SK-N-SH treated with all-trans-retinoic acid at 6 μM for 48 hours (cell line): ENCODE measurements around the gene GPR34.

Source experiments
- ATAC-seq: fragments of 200-7000 bp; cut with Tn5 transposase; 3 replicates; pipeline ENCODE4 v1.9.1; 2020; ENCODE audit warnings: mild to moderate bottlenecking, moderate library complexity
- ARNTL ChIP-seq: fragments of 450-650 bp; formaldehyde crosslinking; IDR thresholded peaks from 2 replicates; pipeline ENCODE4 v1.5.0; 2020; ENCODE audit warnings: low read depth, mild to moderate bottlenecking, moderate library complexity, borderline replicate concordance
- BACH2 ChIP-seq: fragments of 250-450 bp; sonication (Bioruptor Pico); IDR thresholded peaks from 2 replicates; pipeline ENCODE4 v1.9.0; 2021; ENCODE audit warnings: mild to moderate bottlenecking, borderline replicate concordance
- CSDC2 ChIP-seq: fragments of 250-450 bp; sonication (Bioruptor Pico); IDR thresholded peaks from 2 replicates; pipeline ENCODE4 v1.5.0; 2020; ENCODE audit warnings: mild to moderate bottlenecking, moderate library complexity
- ESRRG ChIP-seq: fragments of 250-450 bp; sonication (Bioruptor Pico); IDR thresholded peaks from 2 replicates; pipeline ENCODE4 v1.6.1; 2021; ENCODE audit warnings: mild to moderate bottlenecking
- ISL1 ChIP-seq: fragments of 250-450 bp; sonication (Bioruptor Pico); IDR thresholded peaks from 2 replicates; pipeline ENCODE4 v2.1.2; 2022; ENCODE audit warnings: mild to moderate bottlenecking, moderate library complexity
- OSR1 ChIP-seq: fragments of 250-450 bp; sonication (Bioruptor Pico); IDR thresholded peaks from 2 replicates; pipeline ENCODE4 v1.8.0; 2022; ENCODE audit warnings: moderate library complexity, mild to moderate bottlenecking, inconsistent platforms
- PATZ1 ChIP-seq: fragments of 250-450 bp; sonication (Bioruptor Pico); IDR thresholded peaks from 2 replicates; pipeline ENCODE4 v1.8.0; 2020; ENCODE audit warnings: mild to moderate bottlenecking, moderate library complexity, borderline replicate concordance
- POU6F1 ChIP-seq: fragments of 250-450 bp; sonication (Bioruptor Pico); IDR thresholded peaks from 2 replicates; pipeline ENCODE4 v1.8.0; 2021; ENCODE audit warnings: low read depth, mild to moderate bottlenecking, moderate library complexity, borderline replicate concordance
- PPARA ChIP-seq: fragments of 250-450 bp; sonication (Bioruptor Pico); IDR thresholded peaks from 2 replicates; pipeline ENCODE4 v1.5.0; 2020; ENCODE audit warnings: mild to moderate bottlenecking, borderline replicate concordance
- RARB ChIP-seq: fragments of 250-450 bp; sonication (Bioruptor Pico); IDR thresholded peaks from 2 replicates; pipeline ENCODE4 v1.8.0; 2021; ENCODE audit warnings: mild to moderate bottlenecking, moderate library complexity
- SNAI2 ChIP-seq: fragments of 250-450 bp; sonication (Bioruptor Pico); IDR thresholded peaks from 2 replicates; pipeline ENCODE4 v1.5.0; 2020; ENCODE audit warnings: mild to moderate bottlenecking, moderate library complexity
- TCF4 ChIP-seq: fragments of 250-450 bp; sonication (Bioruptor Pico); IDR thresholded peaks from 2 replicates; pipeline ENCODE4 v1.8.0; 2021; ENCODE audit warnings: mild to moderate bottlenecking, moderate library complexity, borderline replicate concordance
- TOX ChIP-seq: fragments of 250-450 bp; sonication (Bioruptor Pico); IDR thresholded peaks from 2 replicates; pipeline ENCODE4 v1.8.0; 2021; ENCODE audit warnings: mild to moderate bottlenecking, moderate library complexity, borderline replicate concordance
- TSHZ2 ChIP-seq: fragments of 250-450 bp; sonication (Bioruptor Pico); IDR thresholded peaks from 2 replicates; pipeline ENCODE4 v1.5.0; 2020; ENCODE audit warnings: mild to moderate bottlenecking, moderate library complexity
- ZC3H10 ChIP-seq: fragments of 250-450 bp; sonication (Bioruptor Pico); IDR thresholded peaks from 2 replicates; pipeline ENCODE4 v1.5.1; 2021; ENCODE audit warnings: mild to moderate bottlenecking, moderate library complexity
- ZFP3 ChIP-seq: fragments of 250-450 bp; sonication (Bioruptor Pico); IDR thresholded peaks from 2 replicates; pipeline ENCODE4 v1.5.0; 2020; ENCODE audit warnings: mild to moderate bottlenecking, moderate library complexity
- ZFP30 ChIP-seq: fragments of 450-650 bp; formaldehyde crosslinking; IDR thresholded peaks from 2 replicates; pipeline ENCODE4 v1.5.0; 2022; ENCODE audit warnings: mild to moderate bottlenecking, moderate library complexity
- ZNF565 ChIP-seq: fragments of 450-650 bp; formaldehyde crosslinking; conservative IDR thresholded peaks from 2 replicates; pipeline ENCODE4 v1.5.0; 2020; ENCODE audit warnings: low read depth, mild to moderate bottlenecking, moderate library complexity
- ZNF70 ChIP-seq: fragments of 450-650 bp; formaldehyde crosslinking; IDR thresholded peaks from 2 replicates; pipeline ENCODE4 v1.5.0; 2020; ENCODE audit warnings: mild to moderate bottlenecking, moderate library complexity
- ZNF8 ChIP-seq: fragments of 450-650 bp; formaldehyde crosslinking; IDR thresholded peaks from 2 replicates; pipeline ENCODE4 v1.5.0; 2020; ENCODE audit warnings: mild to moderate bottlenecking, moderate library complexity
- TF ChIP-seq, protein P1 (sequence below): fragments of 250-450 bp; sonication (Bioruptor Pico); IDR thresholded peaks from 2 replicates; pipeline ENCODE4 v1.5.1; 2021; ENCODE audit warnings: mild to moderate bottlenecking, moderate library complexity

The GPR34 gene

GRCh38 chrX:41722816-41723618, 34.2 kb downstream of the GPR34 start:
- ATAC-seq = 0 out of 3 replicates have a peak, but pooled peaks have one; percentile 43
- TF ChIP-seq ISL1 (CRISPR knock-in tag) (peak; percentile 77), BACH2 (no peak)

DNA sequence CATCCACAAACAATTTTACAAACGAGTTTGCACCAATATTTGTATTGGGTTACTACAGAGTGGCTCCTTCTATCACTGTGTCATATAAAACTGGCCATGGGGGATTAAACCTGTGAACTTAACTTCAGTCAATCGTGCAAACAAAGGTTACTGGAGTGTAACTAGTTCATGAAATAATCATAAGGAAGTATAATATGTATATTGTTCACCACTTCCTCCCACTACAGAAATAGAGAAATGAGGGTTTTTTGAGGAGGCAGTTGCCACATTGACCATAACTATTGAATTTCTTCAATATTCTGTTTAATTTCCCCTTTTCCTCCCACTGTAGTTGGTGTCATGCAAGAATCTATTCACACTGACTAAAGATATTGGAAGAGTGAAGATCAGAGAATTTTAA, 35.1 kb downstream of the GPR34 start, which contains the start of gene GPR82:
GPR82 (plus strand) TSS at position 356 of the 400 bp plus-strand sequence. CDS start 2,846 bp downstream, outside the sequence.
- TF ChIP-seq, protein P1, sequence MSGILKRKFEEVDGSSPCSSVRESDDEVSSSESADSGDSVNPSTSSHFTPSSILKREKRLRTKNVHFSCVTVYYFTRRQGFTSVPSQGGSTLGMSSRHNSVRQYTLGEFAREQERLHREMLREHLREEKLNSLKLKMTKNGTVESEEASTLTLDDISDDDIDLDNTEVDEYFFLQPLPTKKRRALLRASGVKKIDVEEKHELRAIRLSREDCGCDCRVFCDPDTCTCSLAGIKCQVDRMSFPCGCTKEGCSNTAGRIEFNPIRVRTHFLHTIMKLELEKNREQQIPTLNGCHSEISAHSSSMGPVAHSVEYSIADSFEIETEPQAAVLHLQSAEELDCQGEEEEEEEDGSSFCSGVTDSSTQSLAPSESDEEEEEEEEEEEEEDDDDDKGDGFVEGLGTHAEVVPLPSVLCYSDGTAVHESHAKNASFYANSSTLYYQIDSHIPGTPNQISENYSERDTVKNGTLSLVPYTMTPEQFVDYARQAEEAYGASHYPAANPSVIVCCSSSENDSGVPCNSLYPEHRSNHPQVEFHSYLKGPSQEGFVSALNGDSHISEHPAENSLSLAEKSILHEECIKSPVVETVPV (CRISPR knock-in tag) = no peak
- TF ChIP-seq ESRRG (no peak), ZNF565 (CRISPR knock-in tag) (no peak), ZNF8 (CRISPR knock-in tag) (no peak), CSDC2 (CRISPR knock-in tag) (no peak), TSHZ2 (CRISPR knock-in tag) (no peak), SNAI2 (CRISPR knock-in tag) (no peak), PATZ1 (CRISPR knock-in tag) (no peak), POU6F1 (no peak), RARB (CRISPR knock-in tag) (no peak), ZFP30 (no peak), ZNF70 (CRISPR knock-in tag) (no peak), PPARA (CRISPR knock-in tag) (no peak), TOX (CRISPR knock-in tag) (no peak), ISL1 (CRISPR knock-in tag) (no peak)
- ATAC-seq = no peak

GRCh38 chrX:41728125-41728524, 39.4 kb downstream of the GPR34 start:
- TF ChIP-seq ZNF565 (CRISPR knock-in tag) (no peak), CSDC2 (CRISPR knock-in tag) (no peak), ZC3H10 (CRISPR knock-in tag) (no peak), PATZ1 (CRISPR knock-in tag) (no peak), ZNF8 (CRISPR knock-in tag) (no peak), TOX (CRISPR knock-in tag) (no peak), TCF4 (CRISPR knock-in tag) (no peak), ARNTL (CRISPR knock-in tag) (no peak), RARB (CRISPR knock-in tag) (no peak), OSR1 (CRISPR knock-in tag) (no peak), ZFP30 (no peak), PPARA (CRISPR knock-in tag) (no peak), ZFP3 (CRISPR knock-in tag) (no peak), SNAI2 (CRISPR knock-in tag) (no peak), POU6F1 (no peak), ESRRG (no peak)
- TF ChIP-seq, protein P1 (CRISPR knock-in tag) = no peak
- ATAC-seq = no peak
